ENCODE measurements around the gene HMCES.

DNA sequence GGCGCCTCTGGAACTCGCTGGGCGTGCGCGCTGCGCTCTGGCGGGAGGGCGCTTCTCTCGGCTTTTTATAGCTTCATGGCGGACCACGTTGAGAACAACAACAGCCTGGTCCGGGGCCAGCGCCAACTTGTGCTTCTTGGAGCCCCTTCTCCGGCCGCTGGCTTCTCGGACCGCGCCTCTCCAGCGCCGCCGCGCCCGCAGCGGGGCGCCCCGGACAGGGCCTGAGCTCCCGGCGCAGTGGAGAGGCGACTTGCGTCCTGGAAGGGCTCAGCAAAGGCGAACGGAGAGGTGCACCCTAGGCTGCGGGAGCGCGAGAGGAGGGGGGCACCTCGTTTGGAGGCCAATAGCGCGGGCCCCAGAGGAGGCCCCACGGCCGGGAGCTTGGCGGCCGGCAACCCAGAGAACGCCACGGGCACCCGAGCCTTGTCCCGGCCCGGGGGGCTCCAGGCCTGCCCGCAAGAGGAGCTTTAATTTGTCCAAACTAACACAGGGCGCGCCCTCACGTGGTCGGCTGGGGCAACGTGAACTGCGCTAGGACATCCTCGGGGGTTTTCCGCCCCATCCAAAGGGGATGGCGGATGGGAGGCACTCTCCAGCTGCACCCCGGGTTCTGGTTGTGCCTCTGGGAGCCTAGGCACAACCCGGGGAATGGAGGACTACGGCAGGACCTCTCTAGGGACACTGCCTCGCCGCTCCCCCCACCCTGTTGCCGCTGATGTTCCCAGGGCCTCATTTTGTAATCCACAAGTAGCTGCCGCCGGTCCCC is 37.8 kb downstream of the HMCES start:
- TF ChIP-seq POLR2A (IDR thresholded peaks at IDR 0.05; ENCODE audit: low read depth) (peak; percentile 97), POLR2AphosphoS5 (IDR thresholded peaks at IDR 0.05) (peak; percentile 100), EP300 (IDR thresholded peaks at IDR 0.05) (no peak)
- TF ChIP-seq, protein P1, sequence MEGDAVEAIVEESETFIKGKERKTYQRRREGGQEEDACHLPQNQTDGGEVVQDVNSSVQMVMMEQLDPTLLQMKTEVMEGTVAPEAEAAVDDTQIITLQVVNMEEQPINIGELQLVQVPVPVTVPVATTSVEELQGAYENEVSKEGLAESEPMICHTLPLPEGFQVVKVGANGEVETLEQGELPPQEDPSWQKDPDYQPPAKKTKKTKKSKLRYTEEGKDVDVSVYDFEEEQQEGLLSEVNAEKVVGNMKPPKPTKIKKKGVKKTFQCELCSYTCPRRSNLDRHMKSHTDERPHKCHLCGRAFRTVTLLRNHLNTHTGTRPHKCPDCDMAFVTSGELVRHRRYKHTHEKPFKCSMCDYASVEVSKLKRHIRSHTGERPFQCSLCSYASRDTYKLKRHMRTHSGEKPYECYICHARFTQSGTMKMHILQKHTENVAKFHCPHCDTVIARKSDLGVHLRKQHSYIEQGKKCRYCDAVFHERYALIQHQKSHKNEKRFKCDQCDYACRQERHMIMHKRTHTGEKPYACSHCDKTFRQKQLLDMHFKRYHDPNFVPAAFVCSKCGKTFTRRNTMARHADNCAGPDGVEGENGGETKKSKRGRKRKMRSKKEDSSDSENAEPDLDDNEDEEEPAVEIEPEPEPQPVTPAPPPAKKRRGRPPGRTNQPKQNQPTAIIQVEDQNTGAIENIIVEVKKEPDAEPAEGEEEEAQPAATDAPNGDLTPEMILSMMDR (IDR thresholded peaks at IDR 0.05): peak; percentile 55 to 61 (median 61)
